AG09319 (cell line): ENCODE measurements around the gene SLC35B4.

Experiments used
- DNase-seq: peaks from one replicate; pipeline ENCODE4 v3.0.0-alpha.2; 2010; ENCODE audit warnings: low read depth; ENCODE audit errors: extremely low read depth
- CTCF ChIP-seq: IDR thresholded peaks from 2 replicates; pipeline ENCODE4 v1.5.1; 2011; ENCODE audit warnings: low read depth, mild to moderate bottlenecking, inconsistent platforms, low read length, moderate library complexity

The SLC35B4 gene

GRCh38 chr7:134347567-134347966 lies 30.8 kb upstream of the SLC35B4 start:
- no peak for DNase-seq
- peak; percentile 7; the same call in 1 of the 2 replicates for TF ChIP-seq CTCF

GRCh38 chr7:134343796-134344195 lies 27.1 kb upstream of the SLC35B4 start:
- no peak for DNase-seq
- TF ChIP-seq CTCF: no peak

GRCh38 chr7:134343136-134343535 lies 26.4 kb upstream of the SLC35B4 start:
- no peak for TF ChIP-seq CTCF
- no peak for DNase-seq

- no peak for DNase-seq
- TF ChIP-seq CTCF: no peak
Observed at GRCh38 chr7:134339475-134339874, 22.7 kb upstream of the SLC35B4 start.

- TF ChIP-seq CTCF: no peak
- DNase-seq: no peak
Observed at GRCh38 chr7:134337980-134338379, 21.2 kb upstream of the SLC35B4 start.

GRCh38 chr7:134334408-134334807 lies 17.7 kb upstream of the SLC35B4 start:
- TF ChIP-seq CTCF: no peak
- DNase-seq: no peak

- DNase-seq: no peak
- no peak for TF ChIP-seq CTCF
Observed at GRCh38 chr7:134333943-134334342, 17.2 kb upstream of the SLC35B4 start.
